ENCODE data around the gene KDF1. TPM values are rescaled to one million over a fixed set of nuclear protein-coding genes. Genes with fewer than 3 reads are reported as not detected.

KDF1 gene
- total RNA-seq (2014; rRNA removed; shearing (Covaris generic)), result not detected in 2 replicates
- not detected in 2 replicates for polyA plus RNA-seq (2015; cell fraction: cytosol; rRNA removed)
- polyA plus RNA-seq (2015; cell fraction: nucleus; rRNA removed), result not detected in 2 replicates

- no peak for DNase-seq (ENCODE audit: low read depth)
Observed at GRCh38 chr1:26959722-26960624, at the start of gene KDF1. TSS of gene KDF1 (minus strand) at chr1:26960468. CDS start at chr1:26952380, 8,088 bp downstream.

- DNase-seq (ENCODE audit: low read depth), result no peak
Observed at GRCh38 chr1:27009601-27010197, 49.4 kb upstream of the KDF1 start.

GRCh38 chr1:27007909-27008582, 47.8 kb upstream of the KDF1 start:
- DNase-seq (ENCODE audit: low read depth), result no peak

GRCh38 chr1:27006683-27007082, 46.4 kb upstream of the KDF1 start:
- DNase-seq (ENCODE audit: low read depth), result no peak

- no peak for DNase-seq (ENCODE audit: low read depth)
Observed at GRCh38 chr1:27005648-27006496, 45.6 kb upstream of the KDF1 start.

GRCh38 chr1:27005166-27005530, 44.9 kb upstream of the KDF1 start:
- DNase-seq (ENCODE audit: low read depth), result no peak

GRCh38 chr1:27004471-27005165, 44.4 kb upstream of the KDF1 start:
- no peak for DNase-seq (ENCODE audit: low read depth)

- no peak for DNase-seq (ENCODE audit: low read depth)
Observed at GRCh38 chr1:27003745-27004470, 43.6 kb upstream of the KDF1 start.

GRCh38 chr1:27001570-27002360, 41.5 kb upstream of the KDF1 start:
- peak; percentile 88 for DNase-seq (ENCODE audit: low read depth)

GRCh38 chr1:27000817-27001460, 40.7 kb upstream of the KDF1 start:
- peak; percentile 88 for DNase-seq (ENCODE audit: low read depth)

GRCh38 chr1:27000090-27000816, 40.0 kb upstream of the KDF1 start:
- DNase-seq (ENCODE audit: low read depth), result no peak

- peak; percentile 91 for DNase-seq (ENCODE audit: low read depth)
Observed at GRCh38 chr1:26999440-26999987, 39.2 kb upstream of the KDF1 start.

GRCh38 chr1:26998429-26999300, 38.4 kb upstream of the KDF1 start:
- DNase-seq (ENCODE audit: low read depth), result peak; percentile 69

- no peak for DNase-seq (ENCODE audit: low read depth)
Observed at GRCh38 chr1:26996665-26997064, 36.4 kb upstream of the KDF1 start.

GRCh38 chr1:26996024-26996423, 35.8 kb upstream of the KDF1 start:
- peak; percentile 37 for DNase-seq (ENCODE audit: low read depth)

- no peak for DNase-seq (ENCODE audit: low read depth)
Observed at GRCh38 chr1:26994787-26995517, 34.7 kb upstream of the KDF1 start.
